Effector CD4-positive, alpha-beta T cell (primary cell): ENCODE data around the gene PRKCG.
"Not testable (repeated sequence)": the region's sequence is repeated elsewhere in the genome, so short reads cannot be mapped to it uniquely, and the experiment has no call there.

ENCODE experiments used
- DNase-seq: peaks from one replicate; pipeline ENCODE4 v3.0.0-alpha.2; 2020
- total RNA-seq: gene quantifications from one replicate; lab custom pipeline; 2026; lab: John Stamatoyannopoulos, UW

Gene PRKCG
- total RNA-seq, result 2.4 reads per million, percentile 7 among the genes with 10 or more reads in this experiment

DNA sequence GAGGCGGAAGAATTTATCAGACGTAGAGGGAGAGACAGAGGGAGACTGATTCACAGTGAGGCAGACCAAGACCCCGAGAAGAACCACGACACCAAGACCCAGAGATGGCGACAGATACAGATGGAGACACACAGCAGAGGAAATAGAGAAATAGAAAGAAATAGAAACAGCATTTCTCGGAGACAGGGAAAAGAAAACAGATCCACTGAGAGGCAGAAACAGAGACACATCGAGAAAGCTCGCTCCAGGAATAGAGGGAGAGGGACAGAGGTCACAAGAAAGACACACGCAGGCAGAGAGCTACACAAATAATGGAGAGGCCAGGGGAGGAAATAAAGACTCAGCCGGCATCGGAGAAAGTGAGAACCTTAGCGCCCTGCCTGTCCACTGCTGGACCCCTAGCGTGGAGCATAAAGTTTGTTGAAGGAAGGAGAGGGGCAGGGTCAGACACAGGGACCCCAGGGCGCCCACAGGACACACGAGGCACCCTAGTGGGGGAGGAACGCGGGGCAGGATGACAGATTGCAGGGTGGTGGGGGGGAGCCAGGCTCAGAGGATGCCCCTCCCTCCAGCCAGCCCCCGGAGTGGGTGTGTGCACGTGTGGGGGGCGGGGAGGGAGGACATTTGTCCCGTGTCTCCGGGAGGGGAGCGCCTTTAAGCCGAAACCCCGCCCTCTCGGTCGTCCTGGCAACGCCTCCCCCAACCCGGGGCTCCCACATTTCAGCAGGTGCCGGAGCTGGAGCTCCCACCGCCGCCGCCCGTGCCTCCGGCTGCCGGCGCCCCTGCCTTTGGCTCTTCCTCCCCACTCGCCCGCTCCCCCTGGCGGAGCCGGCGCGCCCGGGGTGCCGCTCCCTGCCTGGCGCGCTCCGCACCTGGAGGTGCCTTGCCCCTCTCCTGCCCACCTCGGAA is at the start of gene PRKCG:
Gene PRKCG (plus strand): TSS at position 716 of the 909 bp plus-strand sequence. CDS start 298 bp downstream, outside the sequence.
- DNase-seq, result peak; percentile 61

DNA sequence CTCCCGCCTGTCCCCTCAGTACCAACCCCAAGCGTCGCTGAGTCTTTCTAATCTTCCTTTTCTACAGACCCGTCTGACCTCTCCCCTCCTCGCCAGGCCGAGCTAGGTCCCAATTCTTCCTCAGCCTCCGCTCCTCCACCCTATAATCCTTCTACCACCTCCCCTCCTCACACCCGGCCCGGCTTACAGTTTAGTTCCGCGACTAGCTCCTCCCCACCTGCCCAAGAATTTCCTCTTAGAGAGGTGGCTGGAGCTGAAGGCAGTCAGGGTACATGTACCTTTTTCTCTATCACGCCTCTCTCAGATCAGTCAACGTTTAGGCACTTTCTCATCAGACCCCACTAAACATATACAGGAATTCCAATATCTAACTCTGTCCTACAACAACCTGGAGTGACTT is 49.1 kb upstream of the PRKCG start:
- DNase-seq, result not testable (repeated sequence)

DNA sequence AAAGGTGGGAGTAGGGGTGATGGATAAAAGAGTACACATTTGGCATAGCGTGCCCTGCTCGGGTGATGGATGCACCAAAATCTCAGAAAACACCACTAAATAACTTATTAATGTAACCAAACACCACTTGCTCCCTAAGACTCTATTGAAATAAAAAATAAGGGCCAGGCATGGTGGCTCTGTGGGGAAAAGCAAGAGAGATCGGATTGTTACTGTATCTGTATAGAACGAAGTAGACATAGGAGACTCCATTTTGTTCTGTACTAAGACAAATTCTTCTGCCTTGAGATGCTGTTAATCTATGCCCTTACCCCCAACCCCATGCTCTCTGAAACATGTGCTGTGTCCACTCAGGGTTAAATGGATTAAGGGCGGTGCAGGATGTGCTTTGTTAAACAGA is 43.6 kb upstream of the PRKCG start:
- DNase-seq, result not testable (repeated sequence)

DNA sequence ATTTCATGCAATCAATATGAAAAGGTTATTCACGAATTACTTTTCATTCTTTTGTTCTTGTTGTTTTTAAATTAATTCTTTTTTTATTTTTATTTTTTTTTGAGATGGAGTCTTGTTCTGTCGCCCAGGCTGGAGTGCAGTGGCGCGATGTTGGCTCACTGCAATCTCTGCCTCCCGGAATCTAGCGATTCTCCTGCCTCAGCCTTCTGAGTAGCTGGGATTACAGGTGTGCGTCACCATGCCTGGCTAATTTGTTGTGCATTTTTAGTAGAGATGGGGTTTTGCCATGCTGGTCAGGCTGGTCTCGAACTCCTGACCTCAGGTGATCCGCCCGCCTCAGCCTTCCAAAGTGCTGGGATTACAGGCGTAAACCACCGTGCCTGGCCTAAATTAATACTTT is 41.8 kb upstream of the PRKCG start:
- DNase-seq, result not testable (repeated sequence)

DNA sequence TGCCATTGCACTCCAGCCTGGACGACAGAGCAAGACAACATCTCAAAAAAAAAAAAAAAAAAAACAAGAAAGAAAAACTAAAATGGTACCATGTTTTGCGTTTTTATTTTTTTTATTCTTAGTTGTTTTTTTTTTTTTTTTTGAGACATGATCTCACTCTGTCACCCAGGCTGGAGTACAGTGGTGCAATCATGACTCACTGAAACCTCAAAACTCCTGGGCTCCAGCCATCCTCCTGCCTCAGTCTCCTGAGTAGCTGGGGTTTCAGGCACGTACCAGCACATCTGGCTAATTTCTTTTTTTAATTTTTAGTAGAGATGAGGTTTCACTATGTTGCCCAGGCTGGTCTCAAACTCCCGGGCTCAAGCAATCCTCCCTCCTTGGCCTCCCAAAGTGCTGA is 41.1 kb upstream of the PRKCG start:
- not testable (repeated sequence) for DNase-seq

DNA sequence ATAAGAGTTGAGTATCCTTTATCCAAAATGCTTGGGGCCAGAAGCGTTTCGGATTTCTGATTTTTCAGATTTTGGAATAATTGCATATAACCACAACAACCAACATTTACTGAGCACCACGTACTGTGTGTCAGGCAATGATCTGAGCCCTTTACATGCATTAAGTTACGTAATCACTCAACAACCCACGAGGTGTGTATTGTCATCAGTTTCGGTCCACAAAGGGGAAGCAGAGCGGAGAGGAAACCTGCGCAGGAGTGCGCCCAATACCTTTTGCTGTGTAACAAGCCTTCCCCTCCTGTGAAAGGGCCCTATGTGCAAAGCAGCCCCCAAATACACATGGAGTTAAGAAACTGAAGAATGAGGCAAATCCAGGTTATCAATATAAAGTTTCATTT is 37.1 kb upstream of the PRKCG start:
- no peak for DNase-seq

DNA sequence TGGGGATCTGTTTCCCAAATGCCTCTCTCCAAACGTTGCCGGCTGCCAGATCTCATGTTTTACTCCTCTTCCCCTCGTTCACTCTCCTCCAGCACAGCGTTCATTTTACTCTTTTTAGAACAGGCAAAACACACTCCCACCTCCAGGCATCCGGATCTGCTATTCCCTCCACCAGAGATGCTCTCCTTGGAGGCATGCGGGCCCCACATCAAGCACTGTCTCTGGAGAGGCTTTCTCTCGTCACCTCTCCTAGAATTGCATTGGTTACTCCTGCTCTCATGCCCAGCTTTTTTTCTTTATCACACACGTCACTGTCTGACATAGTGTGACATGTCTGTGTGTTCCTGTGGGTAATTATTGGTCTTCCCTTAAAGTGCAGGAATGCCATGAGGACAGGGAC is 34.4 kb upstream of the PRKCG start:
- no peak for DNase-seq

DNA sequence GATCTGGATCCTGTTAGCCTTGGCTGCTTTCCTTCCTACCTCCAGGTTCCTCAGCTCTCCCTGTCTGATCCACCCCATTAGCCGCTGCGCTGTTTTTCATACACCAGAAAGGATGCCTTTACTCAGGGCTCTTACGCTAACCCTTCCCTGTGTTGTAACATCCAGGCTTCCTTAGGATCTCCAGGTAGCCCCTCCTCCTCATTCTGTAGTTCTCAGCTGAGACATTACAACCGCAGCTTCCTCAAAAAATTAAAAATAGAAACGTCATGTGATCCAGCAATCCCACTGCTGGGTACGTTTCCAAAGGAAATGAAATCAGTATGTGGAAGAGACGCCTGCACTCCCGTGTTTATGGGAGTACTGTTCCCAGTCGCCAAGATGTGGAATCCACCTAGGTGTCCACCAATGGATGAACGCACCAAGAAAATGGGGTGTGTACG is 32.7 kb upstream of the PRKCG start:
- no peak for DNase-seq

DNA sequence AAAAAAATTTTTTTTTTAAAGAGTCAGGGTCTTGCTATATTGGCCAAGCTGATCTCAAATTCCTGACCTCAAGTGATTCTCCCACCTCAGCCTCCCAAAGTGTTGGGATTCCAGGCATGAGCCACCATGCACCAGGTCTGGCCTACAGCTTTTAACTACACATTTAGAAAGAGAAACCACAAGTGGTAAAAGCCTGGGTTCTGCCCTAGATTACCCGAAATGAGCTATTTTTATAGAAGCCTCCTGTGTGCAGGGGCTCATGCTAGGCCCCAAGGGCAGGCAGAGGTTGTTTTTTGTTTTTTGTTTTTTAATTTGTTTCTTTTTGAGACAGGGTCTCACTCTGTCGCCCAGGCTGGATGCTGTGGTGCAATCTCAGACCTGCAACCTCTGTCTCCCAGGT is 28.3 kb upstream of the PRKCG start:
- no peak for DNase-seq

DNA sequence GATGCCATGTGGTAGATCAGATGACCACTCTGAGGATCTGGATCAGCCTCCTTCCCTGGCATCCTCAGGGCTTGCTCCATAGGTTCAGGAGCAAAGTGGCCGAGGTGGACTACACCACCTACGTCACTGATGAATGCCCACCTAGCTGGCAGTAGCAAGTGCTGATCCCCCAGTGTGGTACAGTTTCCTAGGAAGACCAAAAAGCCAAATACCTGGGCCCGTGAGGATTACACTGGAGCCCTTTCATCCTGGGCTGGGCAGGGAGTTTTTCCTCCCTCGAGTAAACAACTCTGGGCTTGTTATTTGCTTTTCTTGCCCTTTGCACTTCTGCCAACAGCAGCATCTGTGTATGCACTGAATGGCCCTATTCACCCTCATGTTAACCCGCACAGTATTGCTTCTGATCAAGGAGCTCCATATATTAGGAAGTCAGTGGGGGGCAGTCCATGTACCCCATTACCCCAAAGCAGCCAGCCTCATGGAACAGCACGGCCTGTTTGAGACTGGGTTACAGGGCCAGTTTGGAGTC is 17.6 kb upstream of the PRKCG start:
- DNase-seq, result no peak

DNA sequence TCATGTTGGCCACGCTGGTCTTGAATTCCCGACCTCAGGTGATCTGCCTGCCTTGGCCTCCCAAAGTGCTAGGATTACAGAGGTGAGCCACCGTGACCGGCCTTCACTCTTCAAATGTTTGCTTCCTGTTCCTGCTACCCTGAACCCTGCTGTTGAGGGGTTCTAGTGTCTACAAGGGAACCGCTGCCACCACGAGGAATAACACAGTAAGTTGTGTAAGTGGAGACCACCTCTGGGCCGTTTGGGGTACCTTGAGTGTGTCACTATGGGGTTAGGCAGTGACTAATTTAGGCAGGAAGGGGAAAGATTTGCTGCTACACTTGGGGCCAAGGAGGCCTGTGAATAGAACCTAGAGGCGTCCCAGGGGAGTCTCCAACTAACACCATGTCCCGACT is 16.5 kb upstream of the PRKCG start:
- no peak for DNase-seq

DNA sequence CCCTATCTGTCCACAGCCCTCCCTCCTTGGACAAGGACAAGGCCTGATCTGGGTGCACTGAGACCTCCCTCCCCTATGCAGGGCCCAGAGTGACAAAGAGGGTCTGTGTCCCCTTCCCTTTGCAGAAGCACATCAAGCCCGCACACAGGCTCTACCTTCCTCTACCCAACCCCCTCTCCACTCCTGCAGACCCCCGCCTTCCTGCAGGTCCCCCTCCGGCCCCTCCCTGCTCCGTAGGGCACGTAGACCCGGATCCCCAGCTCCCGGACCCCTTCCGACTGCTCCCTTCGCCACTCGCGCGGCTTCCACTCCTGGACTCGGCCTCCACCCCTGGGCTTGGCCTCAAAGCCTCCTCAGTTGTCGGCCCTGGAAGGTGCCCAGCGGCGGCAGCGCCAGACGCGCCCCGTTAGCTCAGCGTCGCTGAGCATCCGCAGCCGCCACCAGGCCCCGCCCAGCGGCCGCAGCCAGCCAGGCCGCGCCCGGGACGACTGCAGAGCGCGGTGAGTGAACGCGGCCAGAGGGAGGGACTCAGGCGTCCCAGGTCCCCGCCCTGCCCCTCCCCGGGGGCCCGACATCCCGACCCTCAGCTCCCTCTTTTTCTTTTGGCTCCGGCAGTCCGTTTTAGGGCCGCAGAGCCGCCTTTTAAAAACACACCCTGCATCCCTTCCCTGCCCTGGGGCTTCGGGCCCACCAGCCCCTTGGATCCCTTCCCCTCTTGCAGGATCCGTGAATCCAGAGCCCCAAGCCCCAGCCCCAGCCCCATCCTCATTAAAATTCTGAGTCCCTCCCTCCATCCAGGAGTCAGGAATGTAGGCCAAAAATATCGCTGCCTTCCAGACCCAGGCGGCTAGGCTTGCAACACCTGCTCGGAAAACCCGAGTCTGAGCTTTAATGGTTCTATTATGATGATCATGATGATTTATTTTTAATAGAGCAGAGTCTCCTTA is 15.8 kb upstream of the PRKCG start:
- peak; percentile 67 for DNase-seq

DNA sequence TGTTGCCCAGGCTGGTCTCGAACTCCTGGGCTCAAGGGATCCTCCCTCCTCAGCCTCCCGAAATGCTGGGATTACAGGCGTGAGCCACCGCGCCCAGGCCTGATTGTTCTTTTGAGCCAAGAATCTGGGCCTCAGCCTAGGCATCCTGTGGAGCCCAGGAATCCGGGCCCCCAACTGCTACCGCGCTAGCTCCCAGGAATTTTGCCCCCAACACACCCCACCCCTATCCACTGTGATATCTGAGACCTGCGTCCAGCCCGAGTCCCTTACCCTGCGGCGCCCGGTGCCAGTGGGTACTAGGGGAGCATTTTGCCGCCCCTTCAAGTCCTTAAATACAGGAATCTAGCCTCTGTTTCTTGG is 15.2 kb upstream of the PRKCG start:
- no peak for DNase-seq

DNA sequence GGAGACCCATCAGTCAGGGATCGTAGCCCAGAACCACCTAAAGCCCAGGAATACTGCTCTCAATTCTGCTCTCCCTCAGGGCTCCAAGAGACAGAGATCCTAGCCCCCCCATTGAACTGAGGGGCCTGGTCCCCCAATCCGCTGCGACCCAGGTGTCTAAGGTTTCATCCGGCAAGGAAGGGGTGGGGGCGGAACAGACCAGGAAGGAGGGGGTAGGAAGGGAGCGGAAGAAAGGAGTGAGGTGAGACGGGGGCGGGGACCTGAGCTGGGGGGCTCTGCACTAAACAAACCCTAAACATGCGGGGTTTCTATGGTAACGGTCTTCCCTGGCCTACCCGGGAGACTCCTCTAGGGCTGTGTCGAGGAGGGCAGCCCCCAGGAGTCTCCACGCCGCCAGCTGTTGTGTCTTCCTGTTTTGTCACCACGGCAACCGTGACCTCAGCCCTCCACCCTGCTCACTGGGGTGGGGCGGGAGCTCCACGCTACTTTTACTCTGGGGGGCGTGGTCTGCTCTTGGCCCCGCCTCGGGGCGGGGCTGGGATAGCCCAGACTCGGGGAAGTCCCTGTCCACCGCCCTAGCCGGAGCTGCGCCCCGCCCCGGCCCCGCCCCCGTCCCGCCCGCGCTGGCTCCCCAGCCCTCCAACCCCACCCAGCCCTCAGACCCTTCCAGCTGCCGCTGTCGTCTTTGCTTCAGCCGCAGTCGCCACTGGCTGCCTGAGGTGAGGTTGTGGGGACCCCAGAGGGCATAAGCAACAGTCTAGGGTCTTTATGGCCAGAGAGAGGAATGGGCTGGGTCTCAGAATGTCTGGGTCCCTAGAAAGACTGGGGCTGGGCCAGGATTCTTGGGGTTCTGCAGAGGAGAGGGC is 14.5 kb upstream of the PRKCG start, which contains the start of gene MYADM:
Gene MYADM (plus strand): TSS at position 659 of the 866 bp plus-strand sequence. CDS start 5,647 bp downstream, outside the sequence.
- peak; percentile 100 for DNase-seq

DNA sequence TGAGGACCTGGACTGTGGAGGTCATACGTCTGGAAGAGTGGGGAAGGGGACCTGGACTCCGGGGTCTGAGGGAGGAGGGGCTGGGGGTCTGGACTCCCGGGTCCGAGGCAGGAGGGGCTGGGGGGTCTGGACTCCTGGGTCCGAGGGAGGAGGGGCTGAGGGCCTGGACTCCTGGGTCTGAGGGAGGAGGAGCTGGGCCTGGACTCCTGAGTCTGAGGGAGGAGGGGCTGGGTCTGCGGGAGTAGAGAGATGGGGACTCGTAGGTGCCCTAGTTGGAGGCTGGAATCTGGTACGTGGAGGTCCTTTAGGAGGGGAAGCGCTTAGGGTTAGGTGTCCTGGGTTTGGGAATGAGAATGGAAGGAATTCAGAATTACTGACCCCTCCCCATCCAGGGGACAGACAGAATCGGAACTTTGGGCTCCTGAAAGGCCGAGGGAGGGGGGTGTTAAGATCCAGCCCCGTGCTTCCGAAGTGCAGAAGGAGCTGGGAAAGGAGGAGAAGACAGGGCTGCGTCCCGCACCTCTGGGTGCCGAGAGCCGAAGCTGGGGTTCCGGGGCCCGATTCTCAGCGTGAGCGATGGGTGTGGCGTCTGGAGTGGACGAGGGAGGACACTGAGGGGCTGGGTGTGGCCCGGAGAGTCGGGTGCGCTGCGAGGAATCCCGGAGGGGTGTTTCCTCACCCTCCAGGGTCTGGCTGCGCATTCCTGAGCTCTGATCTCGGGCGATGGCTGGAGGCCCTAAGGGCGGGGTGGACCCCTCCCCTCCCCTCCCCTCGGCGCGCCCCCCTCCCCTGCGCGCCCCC is 13.7 kb upstream of the PRKCG start:
- no peak for DNase-seq

DNA sequence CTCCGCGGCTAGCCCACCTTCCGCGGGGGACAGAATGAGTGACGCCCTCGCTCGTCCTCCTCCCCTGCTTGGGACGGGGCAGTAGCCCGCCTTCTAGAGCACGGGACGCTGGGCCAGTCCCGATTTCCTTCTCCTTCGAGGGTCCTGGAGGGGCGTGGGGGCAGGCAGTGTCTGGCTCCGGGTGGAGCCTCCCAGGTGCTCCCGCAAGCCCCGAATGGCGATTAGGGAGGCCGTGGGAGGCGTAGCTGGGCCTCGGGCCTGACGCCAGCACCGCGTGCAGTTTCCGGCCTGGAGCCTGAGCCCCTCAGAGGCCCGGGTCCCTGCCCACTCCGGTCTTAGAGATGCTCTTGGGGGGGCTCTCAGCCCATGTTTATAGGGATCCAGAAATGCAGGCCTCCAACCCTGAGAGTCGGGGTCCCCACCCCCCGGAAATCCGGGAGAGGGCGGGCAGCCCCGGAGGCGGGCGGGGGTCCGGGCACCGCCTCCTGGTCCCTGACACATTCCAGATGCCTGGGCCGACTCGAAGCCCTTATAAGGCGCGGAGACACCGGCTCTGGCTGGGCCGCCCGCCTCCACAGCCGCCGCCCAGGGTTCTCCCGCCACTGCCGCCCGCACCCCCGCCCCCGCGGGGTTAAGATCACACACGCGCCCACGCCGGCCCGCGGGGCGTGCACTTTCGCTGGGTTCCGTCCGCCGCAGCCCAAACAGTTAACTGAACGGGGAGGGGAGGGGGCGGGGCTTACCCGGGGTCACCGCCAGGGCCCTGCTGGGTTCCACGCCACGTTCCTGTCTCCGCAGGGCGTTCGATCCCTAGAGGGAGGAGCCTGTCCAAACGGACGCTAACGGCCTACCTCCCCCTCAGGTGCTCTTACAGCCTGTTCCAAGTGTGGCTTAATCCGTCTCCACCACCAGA is 12.8 kb upstream of the PRKCG start:
- peak; percentile 87 for DNase-seq

DNA sequence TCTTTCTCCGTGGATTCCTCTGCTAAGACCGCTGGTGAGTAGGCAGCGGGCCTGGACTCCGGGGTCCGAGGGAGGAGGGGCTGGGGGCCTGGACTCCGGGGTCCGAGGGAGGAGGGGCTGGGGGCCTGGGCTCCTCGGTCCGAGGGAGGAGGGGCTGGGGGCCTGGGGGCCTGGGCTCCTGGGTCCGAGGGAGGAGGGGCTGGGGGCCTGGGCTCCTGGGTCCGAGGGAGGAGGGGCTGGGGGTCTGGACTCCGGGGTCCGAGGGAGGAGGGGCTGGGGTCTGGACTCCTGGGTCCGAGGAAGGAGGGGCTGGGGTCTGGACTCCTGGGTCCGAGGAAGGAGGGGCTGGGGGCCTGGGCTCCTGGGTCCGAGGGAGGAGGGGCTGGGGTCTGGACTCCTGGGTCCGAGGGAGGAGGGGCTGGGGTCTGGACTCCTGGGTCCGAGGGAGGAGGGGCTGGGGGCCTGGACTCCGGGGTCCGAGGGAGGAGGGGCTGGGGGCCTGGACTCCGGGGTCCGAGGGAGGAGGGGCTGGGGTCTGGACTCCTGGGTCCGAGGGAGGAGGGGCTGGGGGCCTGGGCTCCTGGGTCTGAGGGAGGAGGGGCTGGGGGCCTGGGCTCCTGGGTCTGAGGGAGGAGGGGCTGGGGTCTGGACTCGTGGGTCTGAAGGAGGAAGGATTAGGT is 12.1 kb upstream of the PRKCG start:
- DNase-seq, result not testable (repeated sequence)

DNA sequence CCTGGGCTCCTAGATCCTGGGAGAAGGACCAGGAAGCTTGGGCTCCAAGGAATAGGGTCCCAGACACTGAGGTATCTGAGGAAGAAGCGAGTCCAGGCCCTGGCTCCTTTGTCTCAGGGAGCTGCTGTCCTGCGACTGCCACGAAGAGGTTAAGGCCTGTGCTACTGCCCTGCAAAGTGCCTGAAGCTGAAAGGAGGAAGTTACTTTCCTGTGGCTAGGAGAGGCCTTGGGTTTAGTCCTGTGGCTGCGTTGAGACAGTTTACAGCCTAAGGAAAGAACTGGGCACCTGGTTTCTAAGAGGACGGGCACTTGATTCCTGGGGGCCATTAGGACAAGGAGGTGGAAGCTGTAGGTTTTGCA is 11.5 kb upstream of the PRKCG start:
- no peak for DNase-seq

DNA sequence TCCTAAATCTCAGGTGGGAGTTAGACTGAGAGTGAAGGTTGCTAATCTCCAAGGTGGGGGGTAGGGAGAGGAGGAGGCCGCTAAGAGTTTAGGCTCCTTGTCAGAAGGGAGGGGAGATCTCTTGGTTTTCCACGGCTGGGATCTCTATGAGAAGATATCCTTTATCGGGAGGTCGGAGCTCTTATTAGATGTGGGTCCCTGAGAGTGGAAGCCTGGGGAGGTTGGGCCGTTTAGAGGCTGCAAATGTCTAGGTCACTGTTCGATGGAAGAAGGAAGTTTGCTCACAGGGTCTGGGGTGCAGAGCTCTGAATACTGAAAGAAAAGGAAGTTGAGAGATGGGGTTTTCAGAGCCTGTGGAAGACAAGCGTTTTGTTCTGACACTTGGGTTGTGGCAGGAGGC is 10.5 kb upstream of the PRKCG start:
- no peak for DNase-seq
